Eye (tissue), 1 donor: ENCODE measurements around the gene RBM23.

ENCODE experiments used
- DNase-seq: peaks from one replicate; pipeline ENCODE4 v3.0.0-alpha.2; 2015

RBM23 gene

DNA sequence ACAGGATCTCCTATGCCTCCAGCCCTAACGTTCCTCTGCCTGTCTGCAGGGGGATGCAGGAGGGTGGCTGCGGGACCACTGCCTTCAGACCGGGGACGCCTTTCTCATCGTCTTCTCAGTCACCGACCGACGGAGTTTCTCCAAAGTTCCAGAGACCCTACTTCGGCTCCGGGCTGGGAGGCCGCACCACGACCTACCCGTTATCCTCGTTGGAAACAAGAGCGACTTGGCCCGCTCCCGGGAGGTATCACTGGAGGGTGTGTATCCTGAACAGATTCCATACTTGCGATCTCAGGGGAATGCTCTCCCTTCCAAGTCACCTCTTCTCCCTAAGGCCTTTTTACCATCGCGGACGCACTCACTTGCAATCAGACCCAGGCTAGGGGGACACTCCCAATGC lies 33.0 kb downstream of the RBM23 start:
- no peak for DNase-seq

DNA sequence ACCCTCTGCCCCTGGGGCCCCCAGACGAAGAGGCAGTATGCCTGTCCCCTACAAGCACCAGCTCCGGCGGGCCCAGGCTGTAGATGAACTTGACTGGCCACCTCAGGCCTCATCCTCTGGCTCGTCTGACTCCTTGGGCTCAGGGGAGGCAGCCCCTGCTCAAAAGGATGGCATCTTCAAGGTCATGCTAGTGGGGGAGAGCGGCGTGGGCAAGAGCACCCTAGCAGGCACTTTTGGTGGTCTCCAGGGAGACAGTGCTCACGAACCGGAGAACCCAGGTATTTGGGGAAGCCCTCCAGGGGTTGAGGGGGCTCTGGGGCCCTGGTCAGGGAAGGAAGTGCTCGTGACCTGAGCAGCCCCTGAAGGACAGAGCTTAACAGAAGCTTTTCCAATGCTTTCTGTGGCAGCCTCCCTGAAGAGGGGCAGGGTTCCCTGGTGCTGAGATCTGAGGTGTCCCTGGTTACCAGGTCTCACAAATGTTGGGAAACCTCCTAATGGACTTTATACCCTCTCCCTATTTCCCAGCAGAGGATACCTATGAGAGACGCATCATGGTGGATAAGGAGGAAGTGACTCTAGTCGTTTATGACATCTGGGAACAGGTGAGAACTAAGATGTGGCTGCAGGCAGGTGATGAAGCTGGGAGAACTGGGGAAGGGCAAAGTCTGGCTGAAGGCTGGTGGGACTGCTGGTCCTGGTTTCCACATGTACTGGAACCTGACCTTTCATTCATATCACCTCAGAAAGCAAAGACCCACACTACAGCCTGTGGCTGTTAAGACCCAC lies 34.0 kb downstream of the RBM23 start:
- DNase-seq: no peak

DNA sequence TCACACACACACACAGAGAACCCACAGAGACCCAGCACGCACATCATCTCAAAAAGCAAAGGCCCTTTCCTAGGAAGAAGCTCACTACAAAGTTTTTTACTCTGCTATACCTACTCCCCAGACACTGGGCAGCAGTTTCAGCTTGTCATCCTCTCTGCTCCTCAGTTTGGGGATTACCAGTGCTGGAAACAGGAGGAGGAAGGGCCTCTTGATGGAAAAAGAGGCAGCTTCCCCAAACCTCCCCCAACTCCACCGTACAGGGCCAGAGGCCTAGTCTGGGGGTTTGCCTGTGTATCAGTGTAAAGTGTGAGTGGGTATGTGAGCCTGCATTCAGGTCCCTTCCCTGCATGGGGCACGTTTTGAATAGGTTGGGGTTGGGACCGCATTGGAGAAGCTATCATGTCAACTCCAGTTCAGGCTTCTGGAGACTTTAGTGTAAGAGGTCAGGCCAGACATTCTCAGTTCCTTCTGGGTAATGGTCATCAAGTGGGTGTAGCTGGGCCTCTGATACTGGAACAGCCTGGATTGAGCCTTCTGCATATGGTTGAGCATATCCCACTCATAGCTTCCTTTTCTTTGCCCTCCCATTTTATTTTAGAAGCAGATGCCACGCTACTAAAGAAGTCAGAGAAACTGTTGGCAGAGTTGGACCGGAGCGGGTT lies 34.7 kb downstream of the RBM23 start:
- DNase-seq: no peak

DNA sequence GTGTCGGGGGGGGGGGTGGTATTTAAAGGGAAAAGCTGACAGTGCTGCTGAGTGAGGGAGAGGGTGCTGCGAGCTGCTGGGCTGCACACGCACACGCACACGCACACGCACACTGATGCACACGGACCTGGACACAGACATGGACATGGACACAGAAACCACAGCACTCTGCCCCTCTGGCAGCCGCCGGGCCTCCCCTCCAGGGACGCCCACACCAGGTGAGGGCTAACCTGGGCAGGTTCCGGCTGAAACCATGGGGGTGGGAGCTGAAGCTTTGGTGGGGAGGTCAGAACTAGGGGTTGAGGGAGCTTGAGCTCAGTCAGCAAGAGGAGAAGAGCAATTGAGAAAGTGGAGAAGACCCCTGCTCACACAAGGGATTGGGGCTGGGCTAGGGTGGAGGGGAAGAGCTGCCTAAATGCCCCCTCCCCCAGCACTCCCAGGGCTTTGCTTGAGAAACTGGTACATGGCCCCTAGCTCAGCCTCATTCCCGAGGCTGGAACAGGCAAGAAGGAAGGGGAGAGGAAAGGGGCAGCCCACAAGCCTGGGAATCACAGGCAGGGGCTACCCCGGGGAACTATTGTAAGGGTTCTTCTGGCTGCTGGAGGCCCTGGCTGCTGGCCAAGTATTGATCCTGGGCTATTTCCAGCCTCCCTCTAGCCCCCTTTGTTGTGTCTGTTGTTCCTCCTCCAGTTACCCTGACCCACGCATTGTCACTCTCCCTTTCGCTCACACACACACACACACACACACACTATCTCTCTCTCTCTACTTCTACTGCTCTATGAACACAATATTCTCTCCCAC lies 35.6 kb downstream of the RBM23 start, which contains the start of gene REM2:
Gene REM2, plus strand, starts transcription at position 50 of the 804 bp plus-strand sequence. Its CDS starts 66 bp downstream, at position 116.
- peak; percentile 87 for DNase-seq

DNA sequence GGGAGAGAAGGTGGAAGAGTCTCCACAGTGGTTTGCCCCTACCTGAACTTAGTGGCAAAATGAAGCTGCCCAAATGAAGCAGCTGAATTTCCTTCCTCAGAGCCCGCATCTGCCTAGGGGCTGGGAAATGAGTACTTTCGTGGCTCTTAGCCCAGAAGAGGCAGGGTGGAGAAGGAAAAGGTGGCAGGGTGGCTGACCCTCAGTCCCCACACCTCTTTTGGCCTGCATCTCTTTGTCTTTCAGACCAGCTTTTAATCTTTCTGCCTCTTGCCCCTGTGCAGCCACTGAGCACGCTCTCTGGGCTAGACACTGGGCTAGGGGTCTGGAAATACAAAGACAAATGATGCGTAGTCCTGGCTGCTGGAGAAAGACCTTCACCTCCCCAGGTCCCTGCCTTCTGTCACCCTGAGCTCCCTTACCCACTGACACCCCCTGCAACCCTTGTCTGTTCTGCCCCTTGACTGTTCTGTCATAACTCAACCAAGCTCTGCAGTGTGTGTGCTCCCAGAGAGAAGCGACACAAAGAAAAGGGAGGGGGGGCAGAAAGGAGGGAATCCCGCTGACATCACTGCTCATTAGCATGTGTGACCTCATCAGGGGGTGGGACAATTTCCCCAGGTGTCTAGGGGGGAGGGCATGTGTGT lies 36.3 kb downstream of the RBM23 start:
- DNase-seq: peak; percentile 95

DNA sequence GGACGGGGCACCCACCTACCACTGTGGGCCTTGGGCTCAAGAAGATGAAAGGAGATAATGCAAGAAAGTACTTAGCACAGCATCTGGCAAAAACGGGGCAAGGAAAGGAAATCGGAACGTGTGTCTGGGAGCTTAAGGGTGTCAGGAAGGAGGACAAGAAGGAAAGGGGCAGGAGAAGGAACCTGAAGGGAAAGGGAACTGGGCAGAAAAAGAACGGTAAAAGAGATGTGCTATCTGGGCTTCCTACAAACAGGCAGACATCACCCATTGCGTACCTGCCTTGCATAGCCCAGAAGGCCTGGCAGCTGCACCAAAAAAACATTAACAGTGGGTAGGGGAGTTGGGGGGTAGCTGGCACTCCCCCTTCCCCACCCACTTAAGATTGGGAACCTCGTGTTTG lies 36.9 kb downstream of the RBM23 start:
- DNase-seq: no peak

DNA sequence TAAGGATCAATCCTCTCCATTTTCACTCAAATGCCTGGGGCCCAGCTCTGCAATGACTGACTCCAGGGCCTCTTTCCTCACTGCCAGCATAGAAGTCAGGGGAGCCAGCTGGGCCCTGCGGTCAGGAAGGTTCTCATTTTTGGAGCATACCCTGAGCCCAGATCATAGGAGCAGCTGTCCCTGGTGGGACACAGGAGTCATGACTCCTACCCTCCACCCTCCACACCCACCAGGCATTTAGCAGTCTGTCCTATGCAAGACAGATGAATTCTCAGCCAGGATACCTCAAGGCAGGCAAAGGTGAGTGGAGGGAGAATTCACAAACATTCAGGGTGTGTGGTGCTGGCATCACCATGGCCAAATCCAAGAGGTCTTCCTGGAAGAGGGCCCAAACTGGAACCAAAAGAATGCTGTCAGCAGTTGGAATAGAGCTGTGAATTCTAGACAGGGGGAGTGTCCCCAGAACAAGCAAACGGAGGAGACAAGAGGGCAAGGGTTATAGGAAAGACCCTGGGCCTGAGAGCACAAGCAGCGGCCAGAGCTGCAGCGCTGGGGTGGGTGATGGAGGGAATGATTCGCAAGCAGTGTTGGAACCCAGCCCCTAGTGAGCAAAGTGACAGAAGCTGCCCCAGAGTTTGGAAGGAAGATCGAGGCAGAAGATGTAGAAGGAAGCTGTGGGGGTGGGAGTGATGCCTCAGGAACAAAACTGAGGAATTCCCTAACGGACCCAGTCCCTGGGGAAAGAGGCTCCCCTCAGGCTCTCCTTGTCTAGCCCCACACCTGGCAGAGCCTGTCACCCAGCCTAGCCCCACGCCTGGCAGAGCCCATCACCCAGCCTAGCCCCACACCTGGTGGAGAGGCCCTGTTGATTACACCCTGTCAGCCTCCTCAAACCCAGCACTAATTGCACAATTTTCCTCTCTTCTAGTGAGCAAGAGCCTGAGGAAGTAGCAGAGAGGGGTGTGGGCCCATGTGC lies 40.4 kb downstream of the RBM23 start:
- no peak for DNase-seq

DNA sequence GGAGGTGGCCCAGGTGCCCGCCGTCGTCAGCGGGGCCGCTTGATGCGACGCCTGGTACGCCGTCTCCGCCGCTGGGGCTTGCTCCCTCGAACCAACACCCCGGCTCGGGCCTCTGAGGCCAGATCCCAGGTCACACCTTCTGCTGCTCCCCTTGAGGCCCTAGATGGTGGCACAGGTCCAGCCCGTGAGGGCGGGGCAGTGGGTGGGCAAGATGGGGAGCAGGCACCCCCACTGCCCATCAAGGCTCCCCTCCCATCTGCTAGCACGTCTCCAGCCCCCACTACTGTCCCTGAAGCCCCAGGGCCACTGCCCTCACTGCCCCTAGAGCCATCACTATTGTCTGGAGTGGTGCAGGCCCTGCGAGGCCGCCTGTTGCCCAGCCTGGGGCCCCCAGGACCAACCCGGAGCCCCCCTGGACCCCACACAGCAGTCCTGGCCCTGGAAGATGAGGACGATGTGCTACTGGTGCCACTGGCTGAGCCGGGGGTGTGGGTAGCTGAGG lies 41.9 kb downstream of the RBM23 start:
- DNase-seq: no peak

DNA sequence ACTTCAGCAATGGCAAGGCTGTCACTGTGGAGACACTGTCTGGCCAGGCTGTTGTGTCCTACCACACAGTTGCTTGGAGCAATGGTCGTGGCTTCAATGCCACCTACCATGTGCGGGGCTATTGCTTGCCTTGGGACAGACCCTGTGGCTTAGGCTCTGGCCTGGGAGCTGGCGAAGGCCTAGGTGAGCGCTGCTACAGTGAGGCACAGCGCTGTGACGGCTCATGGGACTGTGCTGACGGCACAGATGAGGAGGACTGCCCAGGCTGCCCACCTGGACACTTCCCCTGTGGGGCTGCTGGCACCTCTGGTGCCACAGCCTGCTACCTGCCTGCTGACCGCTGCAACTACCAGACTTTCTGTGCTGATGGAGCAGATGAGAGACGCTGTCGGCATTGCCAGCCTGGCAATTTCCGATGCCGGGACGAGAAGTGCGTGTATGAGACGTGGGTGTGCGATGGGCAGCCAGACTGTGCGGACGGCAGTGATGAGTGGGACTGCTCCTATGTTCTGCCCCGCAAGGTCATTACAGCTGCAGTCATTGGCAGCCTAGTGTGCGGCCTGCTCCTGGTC lies 43.1 kb downstream of the RBM23 start:
- no peak for DNase-seq

DNA sequence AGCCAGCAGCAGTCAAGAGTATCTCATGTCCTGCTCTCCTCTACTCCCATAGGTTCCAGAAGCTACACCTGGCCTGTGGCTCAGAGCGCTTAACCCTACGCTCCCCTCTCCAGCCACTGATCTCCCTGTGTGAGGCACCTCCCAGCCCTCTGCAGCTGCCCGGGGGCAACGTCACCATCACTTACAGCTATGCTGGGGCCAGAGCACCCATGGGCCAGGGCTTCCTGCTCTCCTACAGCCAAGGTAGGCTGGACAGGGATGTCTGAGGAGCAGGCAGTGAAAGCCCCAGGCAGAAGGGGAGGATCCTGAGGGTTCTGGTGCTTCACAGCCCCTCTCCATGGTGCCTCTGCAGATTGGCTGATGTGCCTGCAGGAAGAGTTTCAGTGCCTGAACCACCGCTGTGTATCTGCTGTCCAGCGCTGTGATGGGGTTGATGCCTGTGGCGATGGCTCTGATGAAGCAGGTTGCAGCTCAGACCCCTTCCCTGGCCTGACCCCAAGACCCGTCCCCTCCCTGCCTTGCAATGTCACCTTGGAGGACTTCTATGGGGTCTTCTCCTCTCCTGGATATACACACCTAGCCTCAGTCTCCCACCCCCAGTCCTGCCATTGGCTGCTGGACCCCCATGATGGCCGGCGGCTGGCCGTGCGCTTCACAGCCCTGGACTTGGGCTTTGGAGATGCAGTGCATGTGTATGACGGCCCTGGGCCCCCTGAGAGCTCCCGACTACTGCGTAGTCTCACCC lies 43.8 kb downstream of the RBM23 start:
- DNase-seq: no peak

DNA sequence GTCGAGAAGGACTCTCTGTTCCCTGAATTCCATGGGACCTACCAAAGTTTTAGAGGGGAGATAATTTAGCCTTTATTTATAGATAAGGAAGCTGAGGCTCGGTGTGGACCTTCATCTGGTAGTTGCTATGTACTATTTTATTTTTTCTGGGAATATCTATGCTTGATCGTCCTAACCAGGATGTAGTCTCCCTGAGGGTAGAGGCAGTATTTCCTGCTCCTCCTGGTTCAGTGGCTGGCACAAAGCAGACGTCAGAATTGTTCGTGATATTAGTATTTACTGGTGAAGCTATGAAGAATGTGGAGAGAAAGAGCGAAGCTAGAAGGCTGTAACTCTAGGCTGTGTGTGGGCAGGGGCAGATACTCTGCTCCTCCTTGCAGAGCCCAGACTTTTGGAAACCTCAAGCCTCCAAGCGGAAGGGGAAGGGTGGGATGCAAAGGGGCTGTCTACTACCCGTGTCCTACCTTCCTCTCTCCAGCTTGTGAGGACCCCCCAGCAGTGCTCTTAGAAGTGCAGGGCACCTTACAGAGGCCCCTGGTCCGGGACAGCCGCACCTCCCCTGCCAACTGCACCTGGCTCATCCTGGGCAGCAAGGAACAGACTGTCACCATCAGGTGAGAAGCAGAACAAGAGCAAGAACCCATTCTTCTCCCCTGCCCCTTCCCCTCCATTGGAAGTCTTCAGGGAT lies 46.0 kb downstream of the RBM23 start:
- DNase-seq: no peak

DNA sequence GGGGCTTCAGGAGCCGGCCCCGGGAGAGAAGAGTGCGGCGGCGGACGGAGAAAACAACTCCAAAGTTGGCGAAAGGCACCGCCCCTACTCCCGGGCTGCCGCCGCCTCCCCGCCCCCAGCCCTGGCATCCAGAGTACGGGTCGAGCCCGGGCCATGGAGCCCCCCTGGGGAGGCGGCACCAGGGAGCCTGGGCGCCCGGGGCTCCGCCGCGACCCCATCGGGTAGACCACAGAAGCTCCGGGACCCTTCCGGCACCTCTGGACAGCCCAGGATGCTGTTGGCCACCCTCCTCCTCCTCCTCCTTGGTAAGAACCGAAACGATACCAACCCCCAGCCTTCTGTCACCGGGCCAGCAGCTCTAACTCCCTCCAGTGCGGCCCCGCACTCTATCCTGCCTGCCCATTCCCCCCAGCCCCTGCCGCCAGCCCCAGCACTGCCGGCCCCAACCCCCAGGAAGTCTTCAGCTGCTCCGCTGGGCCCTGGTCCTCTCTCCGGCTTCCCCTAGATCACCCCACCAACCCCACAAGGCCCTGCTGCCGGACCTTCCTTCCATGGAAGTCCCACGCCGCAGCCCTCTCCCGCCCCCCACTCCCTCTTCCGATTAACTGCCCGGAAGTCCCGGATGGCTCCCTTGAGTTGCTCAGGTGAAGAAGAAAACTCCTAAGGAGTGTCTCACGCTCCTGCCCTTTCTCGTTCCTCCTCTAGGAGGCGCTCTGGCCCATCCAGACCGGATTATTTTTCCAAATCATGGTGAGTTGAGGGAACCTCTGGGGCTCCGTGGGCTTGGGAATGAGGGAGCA lies 46.7 kb downstream of the RBM23 start:
- peak; percentile 97 for DNase-seq

DNA sequence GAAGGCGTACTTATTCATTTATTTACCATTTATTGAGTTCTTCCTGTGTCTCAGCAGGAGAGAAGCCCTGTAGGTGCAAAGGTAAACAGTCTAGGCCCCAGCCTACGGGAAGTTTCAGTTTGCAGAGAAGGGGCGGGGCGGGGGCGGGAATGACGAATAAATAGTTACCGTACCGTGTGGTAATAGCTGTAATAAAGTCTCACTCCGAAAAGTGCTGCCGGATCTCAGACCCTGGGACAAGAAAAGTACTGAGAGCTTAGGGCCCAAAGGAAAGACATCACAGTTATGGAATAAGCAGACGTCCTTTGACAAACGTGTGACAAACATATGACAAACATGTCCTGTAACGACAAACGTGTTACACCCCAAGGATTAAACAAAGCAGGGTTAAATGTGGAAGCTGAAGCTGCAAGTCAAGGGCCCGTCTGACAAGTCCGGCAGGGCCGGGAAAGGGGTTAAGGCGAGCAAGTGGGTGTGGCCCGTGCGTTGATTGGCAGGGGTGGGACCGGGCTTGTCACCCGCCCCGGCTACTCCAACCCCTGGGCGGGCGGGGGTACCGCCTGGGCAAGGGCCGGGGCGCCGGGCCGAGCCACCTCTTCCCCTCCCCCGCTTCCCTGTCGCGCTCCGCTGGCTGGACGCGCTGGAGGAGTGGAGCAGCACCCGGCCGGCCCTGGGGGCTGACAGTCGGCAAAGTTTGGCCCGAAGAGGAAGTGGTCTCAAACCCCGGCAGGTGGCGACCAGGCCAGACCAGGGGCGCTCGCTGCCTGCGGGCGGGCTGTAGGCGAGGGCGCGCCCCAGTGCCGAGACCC lies 47.5 kb downstream of the RBM23 start, which contains the start of gene LRP10:
Gene LRP10, plus strand, starts transcription at position 517 of the 809 bp plus-strand sequence. CDS start 564 bp downstream, outside the sequence.
- peak; percentile 94 for DNase-seq

DNA sequence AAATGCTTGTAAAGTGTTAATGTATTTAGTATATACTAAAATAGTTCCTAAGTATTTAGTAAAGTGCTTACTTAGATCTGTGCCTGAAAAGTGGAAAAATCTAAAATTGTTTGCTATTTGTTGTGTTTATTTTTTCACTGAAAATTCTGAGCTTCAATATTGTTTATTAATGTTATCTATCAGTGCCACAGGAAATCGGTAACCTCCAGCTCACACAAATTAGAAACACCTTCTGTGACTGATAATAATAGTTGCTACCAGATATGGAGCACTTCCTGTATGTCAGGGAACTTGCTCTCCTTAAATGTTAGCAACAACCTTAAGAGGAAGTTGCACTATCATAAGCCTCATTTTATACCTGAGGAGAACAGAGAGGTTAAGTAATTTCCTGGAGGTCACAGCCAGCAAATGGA lies 48.1 kb downstream of the RBM23 start:
- DNase-seq: no peak

DNA sequence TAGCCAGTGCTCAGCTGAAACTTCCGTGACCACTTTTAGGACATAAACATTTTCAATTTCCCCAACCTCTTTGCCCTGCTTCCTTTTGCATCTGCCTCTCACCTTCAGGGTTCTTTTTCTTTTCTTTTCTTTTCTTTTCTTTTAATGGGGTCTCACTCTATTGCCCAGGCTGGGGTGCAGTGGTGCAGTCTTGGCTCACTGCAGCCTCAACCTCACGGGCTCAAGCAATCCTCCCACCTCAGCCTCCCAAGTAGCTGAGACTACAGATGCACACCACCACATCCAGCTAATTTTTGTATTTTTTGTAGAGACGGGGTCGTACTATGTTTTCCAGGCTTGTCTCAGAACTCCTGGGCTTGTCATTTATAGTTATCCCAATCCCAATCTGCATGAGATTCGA lies 52.1 kb downstream of the RBM23 start:
- no peak for DNase-seq

DNA sequence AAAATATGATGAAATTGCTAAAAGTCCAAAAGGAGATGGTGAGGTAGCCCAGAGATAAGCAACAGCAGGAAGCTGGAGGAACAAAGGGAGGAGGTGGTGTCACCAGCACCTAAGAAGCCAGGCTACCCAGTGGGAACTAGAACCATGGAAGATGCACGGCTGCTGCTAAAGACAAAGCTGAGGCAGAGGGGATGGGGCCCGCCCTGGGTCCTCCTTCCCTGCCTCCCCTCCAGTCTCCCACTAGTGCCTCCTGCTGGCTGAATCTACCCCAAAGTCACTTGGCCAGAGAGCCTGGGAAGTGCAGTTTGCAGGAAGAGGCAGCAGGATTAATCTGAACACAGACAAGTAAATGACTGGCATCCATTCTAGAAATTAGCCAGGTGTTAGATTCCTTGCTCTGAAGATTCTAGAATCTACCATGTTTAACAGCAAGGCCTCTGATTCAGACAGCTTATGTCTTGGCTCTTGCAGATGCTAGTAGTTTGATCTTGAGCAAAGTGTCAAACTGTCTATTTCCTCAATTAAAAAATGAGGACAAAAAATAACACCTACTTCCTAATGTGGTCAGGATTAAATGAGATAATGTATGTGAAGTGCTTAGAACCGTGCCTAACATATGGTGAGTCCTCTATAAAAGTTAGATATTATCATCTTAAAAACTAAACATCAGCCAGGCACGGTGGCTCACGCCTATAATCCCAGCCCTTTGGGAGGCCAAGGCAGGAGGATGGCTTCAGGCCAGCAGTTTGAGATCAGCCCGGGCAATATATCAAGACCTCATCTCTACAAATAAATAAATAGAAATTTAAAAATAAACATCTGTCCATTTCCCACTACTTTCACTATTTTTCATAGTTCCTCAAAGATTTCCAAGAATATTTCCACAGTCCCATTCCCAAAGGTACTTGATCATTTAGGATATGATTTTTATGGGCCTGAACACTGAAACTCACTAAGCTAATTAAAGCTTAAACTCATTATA lies 53.2 kb downstream of the RBM23 start:
- no peak for DNase-seq

DNA sequence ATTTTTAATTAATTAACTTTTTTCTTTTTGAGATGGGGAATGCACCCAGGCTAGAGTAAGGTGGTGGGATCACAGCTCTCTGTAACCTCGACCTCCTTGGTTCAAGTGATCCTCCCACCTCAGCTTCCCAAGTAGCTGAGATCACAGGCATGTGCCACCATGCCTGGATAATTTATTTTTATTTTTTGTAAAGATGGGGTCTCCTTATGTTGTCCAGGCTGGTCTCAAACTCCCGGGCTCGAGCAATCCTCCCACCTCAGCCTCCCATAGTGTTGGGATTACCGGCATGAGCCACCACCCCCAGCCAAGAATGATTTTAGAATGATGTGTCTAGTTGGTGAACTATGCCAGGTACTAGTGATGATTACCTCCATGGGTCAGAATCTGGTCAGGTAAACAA lies 54.0 kb downstream of the RBM23 start:
- DNase-seq: no peak
